Measurements from ENCODE around the gene DNAH10.
"Not testable (repeated sequence)": the region's sequence is repeated elsewhere in the genome, so short reads cannot be mapped to it uniquely, and the experiment has no call there.

Gene DNAH10

DNA sequence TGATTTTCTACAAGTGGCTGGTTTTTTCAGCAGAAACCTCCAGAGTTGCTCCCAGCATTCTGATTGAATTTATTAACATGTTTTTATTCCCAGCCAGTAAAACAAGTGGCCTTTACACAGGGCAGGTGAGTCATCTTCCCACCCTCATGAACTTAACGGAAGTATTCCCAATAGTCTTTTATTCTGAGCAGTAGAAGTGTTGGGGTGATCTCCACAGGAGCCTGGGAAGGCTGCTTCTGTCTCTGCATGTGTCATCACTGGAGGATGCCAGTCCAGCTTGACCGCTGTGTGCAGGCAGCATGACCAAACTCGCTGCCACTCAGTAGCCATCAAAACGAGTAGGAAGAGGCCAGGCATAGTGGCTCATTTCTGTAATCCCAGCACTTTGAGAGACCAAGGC, 13.4 kb upstream of the DNAH10 start:
- DNase-seq (ENCODE audit: low read depth), result no peak

DNA sequence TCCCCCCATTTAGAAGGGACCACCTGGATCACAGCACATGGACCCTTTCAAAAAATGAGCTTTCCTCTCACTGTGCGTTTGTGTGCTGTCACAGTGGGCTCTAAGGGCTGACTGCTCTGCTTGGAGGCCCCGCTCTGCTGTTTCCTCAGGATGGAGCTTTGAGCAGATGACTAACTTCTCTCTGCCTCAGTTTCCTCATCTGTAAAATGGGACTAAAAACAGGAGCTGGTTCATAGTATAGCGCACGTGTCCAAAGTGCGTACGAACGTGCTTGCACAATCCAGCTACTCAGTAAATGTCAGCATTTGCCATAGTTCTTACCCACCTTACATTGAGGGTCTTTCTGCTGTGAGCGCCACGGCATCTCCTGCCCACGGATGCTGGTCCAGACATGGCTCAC, 12.7 kb upstream of the DNAH10 start:
- no peak for DNase-seq (ENCODE audit: low read depth)

DNA sequence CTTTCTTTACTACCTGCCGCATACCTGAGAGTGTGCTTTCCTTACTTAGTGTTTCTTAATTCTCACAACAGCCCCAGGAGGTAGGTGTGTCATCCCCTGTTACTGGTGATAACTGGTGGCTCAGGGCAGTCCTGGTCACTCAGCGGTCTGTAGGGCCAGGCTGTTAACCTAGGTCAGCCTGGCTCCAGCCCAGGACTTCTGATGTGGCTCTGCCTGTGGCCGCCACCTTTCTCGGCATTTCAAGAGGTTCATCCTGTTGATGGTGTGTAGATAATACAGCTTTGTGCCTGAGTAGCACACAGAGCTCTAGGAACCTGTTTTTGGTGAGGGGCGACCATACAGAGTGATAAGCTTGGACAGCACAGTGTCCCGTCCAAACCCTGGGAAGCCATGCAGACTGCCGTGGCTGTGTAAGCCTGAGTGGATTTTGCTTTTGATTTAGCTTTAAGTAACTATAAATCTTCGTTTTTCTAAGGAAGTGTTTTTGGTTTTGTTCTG, 11.9 kb upstream of the DNAH10 start:
- no peak for DNase-seq (ENCODE audit: low read depth)

DNA sequence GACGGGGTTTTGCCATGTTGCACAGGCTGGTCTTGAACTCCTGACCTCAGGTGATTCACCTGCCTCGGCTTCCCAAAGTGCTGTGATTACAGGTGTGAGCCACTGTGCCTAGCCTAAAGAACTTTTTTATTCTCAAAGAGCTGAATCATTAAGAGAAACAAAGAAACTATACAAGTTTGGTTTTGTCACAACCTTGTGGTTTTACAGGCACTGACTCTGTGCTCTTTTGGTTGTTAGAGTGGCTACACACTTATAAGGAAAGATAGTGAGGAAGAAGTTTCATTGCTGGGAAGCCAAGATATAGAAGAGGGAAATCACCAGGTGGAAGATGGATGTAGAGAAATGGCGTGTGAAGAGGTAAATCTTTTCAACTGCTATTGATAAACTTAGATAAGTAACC, 10.1 kb upstream of the DNAH10 start:
- DNase-seq (ENCODE audit: low read depth), result no peak

GRCh38 chr12:123754041-123754772, 7.9 kb upstream of the DNAH10 start:
- DNase-seq (ENCODE audit: low read depth), result no peak

- no peak for DNase-seq (ENCODE audit: low read depth)
Observed at GRCh38 chr12:123757561-123757960, 4.5 kb upstream of the DNAH10 start.

GRCh38 chr12:123760267-123760938, 1.7 kb upstream of the DNAH10 start:
- no peak for DNase-seq (ENCODE audit: low read depth)

DNA sequence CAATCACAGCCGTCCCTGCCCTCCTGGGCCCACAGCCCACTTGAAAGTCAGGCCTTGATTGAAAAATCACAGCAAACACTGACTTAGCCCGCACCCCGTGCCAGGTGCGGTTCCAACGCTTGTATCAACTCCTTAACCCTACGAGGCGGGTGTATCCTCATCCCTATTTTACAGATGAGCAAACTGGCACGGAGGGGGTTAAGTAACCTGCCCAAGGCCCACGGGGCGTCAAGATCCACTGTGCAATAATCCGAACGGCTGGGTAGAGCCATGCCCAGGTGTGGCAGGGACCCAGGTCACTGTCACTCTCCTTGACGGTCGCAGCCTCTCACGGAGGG, 583 bp downstream of the DNAH10 start:
- DNase-seq (ENCODE audit: low read depth), result no peak

- DNase-seq (ENCODE audit: low read depth), result no peak
Observed at GRCh38 chr12:123763093-123763492, 992 bp downstream of the DNAH10 start.

GRCh38 chr12:123764109-123764508, 2.0 kb downstream of the DNAH10 start:
- no peak for DNase-seq (ENCODE audit: low read depth)

GRCh38 chr12:123765504-123766035, 3.5 kb downstream of the DNAH10 start:
- DNase-seq (ENCODE audit: low read depth), result no peak

DNA sequence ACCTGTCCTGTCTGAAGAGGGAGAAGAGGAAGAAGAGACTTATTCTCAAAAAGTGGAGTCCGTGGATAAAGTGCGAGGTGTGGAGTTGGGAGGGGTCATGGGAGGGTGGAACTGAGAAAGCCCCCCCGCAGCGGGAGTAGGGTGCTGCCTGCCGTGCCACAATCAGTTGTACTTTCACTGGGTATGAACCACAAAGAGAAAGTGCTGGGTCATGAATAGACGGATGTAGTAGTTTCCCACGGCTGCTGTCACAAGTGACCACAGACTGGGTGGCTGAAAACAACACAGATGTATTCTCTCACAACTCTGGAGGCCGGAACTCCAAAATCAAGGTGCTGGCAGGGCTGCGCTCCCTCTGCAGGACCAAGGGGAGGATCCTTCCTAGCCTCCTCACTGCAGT, 5.5 kb downstream of the DNAH10 start:
- DNase-seq (ENCODE audit: low read depth), result no peak

- no peak for DNase-seq (ENCODE audit: low read depth)
Observed at GRCh38 chr12:123771261-123771660, 9.2 kb downstream of the DNAH10 start.

DNA sequence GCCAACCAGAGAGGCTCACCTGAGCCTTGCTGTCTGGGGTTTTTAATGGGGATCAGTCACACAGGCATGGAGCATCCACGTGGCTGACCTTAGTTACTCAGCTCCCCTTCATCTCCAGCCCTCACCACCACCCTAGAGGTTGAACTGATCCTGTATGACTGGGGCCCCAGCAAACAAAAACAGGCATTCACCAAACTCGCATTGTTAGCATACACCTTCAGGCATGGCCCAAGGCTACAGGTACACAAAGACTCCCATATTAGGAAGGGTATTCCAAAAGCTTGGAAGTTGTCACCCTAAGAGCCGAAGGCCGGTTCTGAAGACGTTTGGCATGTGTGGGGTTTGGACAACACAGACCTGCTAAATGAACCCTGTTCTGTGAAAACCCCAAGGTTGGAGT, 10.0 kb downstream of the DNAH10 start:
- DNase-seq (ENCODE audit: low read depth), result no peak

DNA sequence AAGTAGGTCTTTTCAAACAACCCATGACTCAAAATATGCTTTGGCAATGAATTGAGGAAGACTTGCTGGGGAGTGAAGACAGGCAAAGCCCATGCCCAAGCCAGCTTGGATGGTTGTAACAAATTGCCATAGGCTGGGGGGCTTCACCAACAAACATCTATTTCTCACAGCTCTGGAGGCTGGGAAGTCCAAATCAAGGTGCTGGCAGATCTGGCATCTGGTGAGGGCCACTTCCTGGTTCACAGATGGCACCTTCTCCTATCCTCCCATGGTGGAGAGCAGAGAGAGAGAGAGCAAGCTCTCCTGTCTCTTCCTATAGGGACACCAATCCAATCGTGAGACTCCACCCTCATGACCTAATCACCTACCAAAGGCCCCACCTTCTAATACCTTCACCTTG, 11.3 kb downstream of the DNAH10 start:
- no peak for DNase-seq (ENCODE audit: low read depth)

DNA sequence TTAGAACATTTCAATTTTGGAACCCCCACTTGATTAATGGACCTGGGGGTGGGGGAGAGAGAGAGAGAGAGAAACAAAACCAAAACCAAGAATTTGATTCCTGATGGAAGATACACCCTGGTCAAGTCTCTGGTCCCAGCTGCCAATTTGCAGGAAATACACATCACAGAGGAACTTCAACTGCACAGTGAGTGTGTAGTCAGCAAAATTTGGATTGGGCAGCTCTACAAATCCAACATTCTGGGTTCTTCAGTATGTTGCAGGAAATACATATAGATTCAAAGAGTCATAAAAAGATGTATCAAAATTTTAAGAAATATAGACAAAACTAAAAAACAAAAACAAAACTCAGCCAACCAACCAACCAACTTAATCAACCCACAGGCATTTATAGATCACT, 17.4 kb downstream of the DNAH10 start:
- DNase-seq (ENCODE audit: low read depth), result no peak

DNA sequence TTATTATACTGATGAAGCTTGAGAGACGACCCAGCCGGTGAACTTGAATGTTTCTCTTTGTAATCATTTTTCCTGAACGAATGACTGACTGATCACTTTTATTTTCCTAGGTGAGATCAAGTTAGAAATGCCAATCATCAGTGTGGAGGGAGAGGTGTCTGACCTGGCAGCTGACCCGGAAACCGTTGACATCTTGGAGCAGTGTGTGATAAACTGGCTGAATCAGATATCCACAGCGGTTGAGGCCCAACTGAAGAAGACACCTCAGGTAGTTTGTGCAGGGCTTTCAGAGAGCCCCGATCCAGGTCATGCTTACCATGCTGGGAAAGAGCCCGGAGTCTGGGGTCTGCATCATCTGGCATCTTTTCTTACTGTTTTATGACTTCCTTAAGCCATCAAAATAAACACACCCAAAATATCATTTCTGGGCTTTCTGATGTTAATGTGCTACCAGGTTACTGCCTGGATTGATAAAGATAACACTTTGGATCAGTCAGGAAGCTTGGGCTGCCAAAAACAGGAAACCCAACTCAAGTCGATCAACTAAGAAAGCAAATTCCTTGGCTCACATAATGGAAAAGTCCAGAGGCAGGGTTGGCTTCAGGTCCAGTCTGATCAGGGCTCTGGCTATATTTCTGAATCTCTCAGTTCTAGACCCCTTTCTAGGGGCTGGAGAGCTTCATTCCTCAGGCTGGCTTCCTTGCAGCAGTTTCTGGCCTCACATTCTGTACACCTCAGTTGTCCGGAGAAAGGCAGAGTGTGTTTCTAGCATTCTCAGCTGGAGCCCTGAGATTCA, 21.1 kb downstream of the DNAH10 start:
- no peak for DNase-seq (ENCODE audit: low read depth)

- no peak for DNase-seq (ENCODE audit: low read depth)
Observed at GRCh38 chr12:123787466-123787865, 25.4 kb downstream of the DNAH10 start.

DNA sequence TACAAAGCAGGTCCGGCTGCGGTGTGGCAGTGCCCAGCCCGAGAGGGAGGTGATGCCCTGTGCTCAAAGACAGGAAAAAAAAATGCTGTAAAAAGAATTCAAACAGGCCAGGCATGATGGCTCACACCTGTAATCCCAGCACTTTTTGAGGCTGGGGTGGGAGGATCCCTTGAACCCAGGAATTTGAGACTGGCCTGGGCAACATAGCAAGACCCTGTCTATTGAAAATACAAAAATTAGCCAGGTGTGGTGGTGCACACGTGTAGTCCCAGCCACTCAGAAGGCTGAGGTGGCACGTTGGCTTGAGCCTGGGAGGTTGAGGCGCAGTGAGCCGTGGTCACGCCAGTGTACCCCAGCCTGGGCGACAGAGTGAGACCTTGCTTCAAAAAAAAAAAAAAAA, 26.4 kb downstream of the DNAH10 start:
- DNase-seq (ENCODE audit: low read depth), result no peak

DNA sequence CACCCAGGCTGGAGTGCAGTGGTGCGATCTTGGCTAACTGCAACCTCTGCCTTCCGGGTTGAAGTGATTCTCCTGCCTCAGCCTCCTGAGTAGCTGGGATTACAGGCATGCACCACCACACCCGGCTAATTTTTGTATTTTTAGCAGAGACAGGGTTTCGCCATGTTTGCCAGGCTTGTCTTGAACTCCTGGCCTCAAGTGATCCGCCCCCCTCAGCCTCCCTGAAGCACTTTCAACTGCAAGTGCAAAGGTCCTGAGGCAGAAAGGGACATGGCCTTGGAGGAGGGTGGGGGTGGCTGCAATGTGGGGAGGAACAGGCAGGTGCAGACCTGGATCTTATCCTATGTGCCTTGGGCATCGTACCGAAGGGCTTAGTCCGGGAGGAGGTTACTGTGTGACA, 27.3 kb downstream of the DNAH10 start:
- not testable (repeated sequence) for DNase-seq (ENCODE audit: low read depth)

GRCh38 chr12:123790905-123791467, 28.9 kb downstream of the DNAH10 start:
- DNase-seq (ENCODE audit: low read depth), result no peak

- no peak for DNase-seq (ENCODE audit: low read depth)
Observed at GRCh38 chr12:123794027-123794426, 31.9 kb downstream of the DNAH10 start.

All from stimulated activated CD8-positive, alpha-beta memory T cell treated with anti-CD3 and anti-CD28 coated beads, Interleukin-12 subunit alpha, Interleukin-12 subunit beta, amount 100 ng/mL, for 1 hour (primary cell).